Stomach (tissue), 9 donors: Measurements from ENCODE around the gene CADM3. TPM values are rescaled to one million over a fixed set of nuclear protein-coding genes. Genes with fewer than 3 reads are reported as not detected.

Source experiments
- DNase-seq, 2 donors: peaks; one replicate each; pipeline versions ENCODE4 v3.0.0 to v3.0.0-alpha.2; 2013 to 2019
- H3K27ac ChIP-seq, 5 donors: fragments of 200-600 bp in 4 of 5; sonication (generic) in 4 of 5; one replicate each; pipeline ENCODE4 v1.5.1; 2013 to 2019; ENCODE audit warnings: mild to moderate bottlenecking in 1 of 5, moderate library complexity in 1 of 5
- H3K27me3 ChIP-seq, 3 donors: fragments of 200-600 bp; sonication (generic); one replicate each; pipeline ENCODE4 v1.5.1; 2017 to 2019; ENCODE audit warnings: mixed run types in 1 of 3
- H3K36me3 ChIP-seq, 4 donors: fragments of 200-600 bp; sonication (generic); 1 replicate in 3 of 4; 2 replicates in 1 of 4; pipeline ENCODE4 v1.5.1; 2016 to 2019
- H3K4me1 ChIP-seq, 4 donors: fragments of 200-600 bp; sonication (generic); one replicate each; pipeline ENCODE4 v1.5.1; 2016 to 2019
- H3K4me3 ChIP-seq, 4 donors: fragments of 200-600 bp; sonication (generic) in 3 of 4; one replicate each; pipeline ENCODE4 v1.5.1; 2016 to 2019; ENCODE audit warnings: mild to moderate bottlenecking in 1 of 4
- H3K9me3 ChIP-seq, 4 donors: fragments of 200-600 bp; sonication (generic); one replicate each; pipeline ENCODE4 v1.5.1; 2016 to 2019
- CTCF ChIP-seq, 7 experiments: fragments of 450-650 bp in 4 of 7; fragments of 200-600 bp in 3 of 7; sonication (generic) in 3 of 7; IDR thresholded peaks; one replicate each; pipeline ENCODE4 v1.5.1; 2016 to 2019; ENCODE audit warnings: antibody characterized with exemption in 7 of 7, control low read depth in 2 of 7, mild to moderate bottlenecking in 1 of 7
- EP300 ChIP-seq: sonication (generic); formaldehyde crosslinking; IDR thresholded peaks from one replicate; pipeline ENCODE4 v1.6.1; 2017; ENCODE audit warnings: antibody characterized with exemption
- POLR2A ChIP-seq, 4 donors: fragments of 450-650 bp; IDR thresholded peaks; one replicate each; pipeline ENCODE4 v1.6.1; 2016; ENCODE audit warnings: antibody characterized with exemption in 4 of 4, control low read depth in 2 of 4, mild to moderate bottlenecking in 1 of 4, moderate library complexity in 1 of 4
- POLR2AphosphoS5 ChIP-seq, 3 donors: sonication (generic); formaldehyde crosslinking; IDR thresholded peaks; one replicate each; pipeline ENCODE4 v1.6.1; 2016; ENCODE audit warnings: antibody characterized with exemption in 3 of 3
- WGBS, 5 donors: extraction: QIAGEN DNeasy Blood & Tissue Kit in 3 of 5; methylation state at CpG; one replicate each; pipeline versions ENCODE4 v1.1.5 to v1.1.7; 2013 to 2018; 5-methylcytosine and 5-hydroxymethylcytosine counted together
- intact Hi-C: fragments of 100-400 bp; cut with DNase I; formaldehyde crosslinking; loops from one replicate; pipeline ENCODE4 v1.15.1; 2023; ENCODE audit warnings: low total_unique reads
- polyA plus RNA-seq, 3 donors: library from polyadenylated mRNA; stranded (reverse); fragments of 200-250 nt; gene quantifications; one replicate each; pipeline ENCODE4 v1.2.3, GENCODE V29; 2013
- total RNA-seq, 5 donors: library from RNA; depleted of rRNA; stranded (reverse); fragments of >200 nt; gene quantifications; one replicate each; pipeline versions ENCODE4 v1.1.0 to v1.2.3, GENCODE V29; 2014 to 2016
- donor health status: healthy with polysubstance abuse.
- donor health status: Bipolar disorder and iron deficiency.
- donor health status: healthy.

The CADM3 gene
- total and polyA plus RNA-seq, 8 donors = 1.8 to 10.3 (median 5.8) TPM

GRCh38 chr1:159218649-159219636 lies 47.5 kb downstream of the CADM3 start:
- Histone ChIP-seq H3K27me3 (peaks cover 0 to 46% (median 4%) of the 10 kb centered on the region in 3 donors), H3K36me3 (no peaks in the 10 kb centered on the region), H3K4me1 (no peaks in the 10 kb centered on the region), H3K4me3 (no peak overlapping the region), H3K27ac (no peak overlapping the region), H3K9me3 (no peaks in the 10 kb centered on the region)
- TF ChIP-seq POLR2AphosphoS5 (IDR thresholded peaks at IDR 0.05) = no peak
- TF ChIP-seq POLR2A (IDR thresholded peaks at IDR 0.05) = no peak
- TF ChIP-seq EP300 = no peak
- TF ChIP-seq CTCF (IDR thresholded peaks at IDR 0.05) = no peak
- intact Hi-C loops = loop anchor here (10.0 kb wide), 1 partner anchor 54 kb away; no protein-coding TSS in a partner anchor
- WGBS, 5 donors = 53 to 61% (median 54%) methylated on average over 14 of the region's 14 CpGs
- no peak for DNase-seq

GRCh38 chr1:159222075-159222865 lies 50.9 kb downstream of the CADM3 start:
- WGBS, 5 donors = 84 to 90% (median 89%) methylated on average over 5 of the region's 5 CpGs

GRCh38 chr1:159223004-159223403 lies 51.6 kb downstream of the CADM3 start:
- no peak overlapping the region for H3K27ac ChIP-seq
- no peaks in the 10 kb centered on the region for H3K9me3 ChIP-seq
- DNase-seq = no peak
- peaks cover 0 to 38% (median 0%) of the 10 kb centered on the region in 3 donors for H3K27me3 ChIP-seq
- H3K4me1 ChIP-seq = no peaks in the 10 kb centered on the region
- TF ChIP-seq POLR2AphosphoS5 (IDR thresholded peaks at IDR 0.05) (no peak), CTCF (IDR thresholded peaks at IDR 0.05) (no peak), EP300 (no peak), POLR2A (IDR thresholded peaks at IDR 0.05) (no peak)
- WGBS, 5 donors = 21 to 58% (median 32%) methylated on average over 2 of the region's 2 CpGs
- intact Hi-C loops = no loop called here
- H3K4me3 ChIP-seq = no peak overlapping the region
- no peaks in the 10 kb centered on the region for H3K36me3 ChIP-seq

More at GRCh38 chr1:159222075-159222865, 50.9 kb downstream of the CADM3 start:
- Histone ChIP-seq H3K27me3 (peaks cover 0 to 43% (median 0%) of the 10 kb centered on the region in 3 donors), H3K4me3 (no peak overlapping the region), H3K27ac (no peak overlapping the region), H3K9me3 (no peaks in the 10 kb centered on the region), H3K36me3 (no peaks in the 10 kb centered on the region), H3K4me1 (no peaks in the 10 kb centered on the region)
- DNase-seq = no peak
- intact Hi-C loops = no loop called here
- TF ChIP-seq POLR2A (IDR thresholded peaks at IDR 0.05) (no peak), POLR2AphosphoS5 (IDR thresholded peaks at IDR 0.05) (no peak), CTCF (IDR thresholded peaks at IDR 0.05) (no peak), EP300 (no peak)

GRCh38 chr1:159228554-159228953 lies 57.1 kb downstream of the CADM3 start:
- TF ChIP-seq POLR2AphosphoS5 (IDR thresholded peaks at IDR 0.05) (no peak), CTCF (IDR thresholded peaks at IDR 0.05) (no peak)
- H3K4me1 ChIP-seq = no peaks in the 10 kb centered on the region
- no peak overlapping the region for H3K27ac ChIP-seq
- H3K9me3 ChIP-seq = no peaks in the 10 kb centered on the region
- no peak overlapping the region for H3K4me3 ChIP-seq
- H3K27me3 ChIP-seq = peaks cover 0 to 19% (median 0%) of the 10 kb centered on the region in 3 donors
- H3K36me3 ChIP-seq = no peaks in the 10 kb centered on the region
- WGBS, 5 donors = 55 to 65% (median 56%) methylated on average over 2 of the region's 2 CpGs
- intact Hi-C loops = no loop called here
- DNase-seq = no peak
